Parathyroid adenoma (tissue), 2 donors: ENCODE results near the gene RSPH3.

Source experiments
- H2AFZ ChIP-seq: fragments of 300-600 bp; sonication (generic); one replicate; pipeline ENCODE4 v1.7.0; 2017; ENCODE audit warnings: antibody characterized with exemption, mild to moderate bottlenecking
- H3K27ac ChIP-seq: fragments of 300-600 bp; sonication (generic); one replicate; pipeline ENCODE4 v1.7.0; 2017
- H3K27me3 ChIP-seq: fragments of 300-600 bp; sonication (generic); one replicate; pipeline ENCODE4 v1.7.0; 2017; ENCODE audit warnings: low read length; ENCODE audit not compliant: control insufficient read depth, insufficient read depth
- H3K36me3 ChIP-seq: fragments of 300-600 bp; sonication (generic); one replicate; pipeline ENCODE4 v1.7.0; 2017; ENCODE audit warnings: low read length; ENCODE audit not compliant: control insufficient read depth, insufficient read depth
- H3K4me1 ChIP-seq: fragments of 300-600 bp; sonication (generic); one replicate; pipeline ENCODE4 v1.7.0; 2017; ENCODE audit warnings: control low read depth
- H3K4me2 ChIP-seq: fragments of 300-600 bp; sonication (generic); one replicate; pipeline ENCODE4 v1.7.0; 2017; ENCODE audit warnings: low read length
- H3K4me3 ChIP-seq: fragments of 300-600 bp; sonication (generic); one replicate; pipeline ENCODE4 v1.7.0; 2017; ENCODE audit warnings: low read depth, low read length
- H3K79me2 ChIP-seq: fragments of 300-600 bp; sonication (generic); one replicate; pipeline ENCODE4 v1.7.0; 2017; ENCODE audit warnings: control low read depth
- H3K9ac ChIP-seq: fragments of 300-600 bp; sonication (generic); one replicate; pipeline ENCODE4 v1.7.0; 2017; ENCODE audit warnings: mild to moderate bottlenecking
- H3K9me3 ChIP-seq: fragments of 300-600 bp; sonication (generic); one replicate; pipeline ENCODE4 v1.7.0; 2017; ENCODE audit warnings: low read length; ENCODE audit not compliant: control insufficient read depth
- TF ChIP-seq, protein P1 (sequence below): fragments of 300-600 bp; sonication (generic); IDR thresholded peaks from one replicate; pipeline ENCODE4 v1.7.0; 2017; ENCODE audit warnings: antibody characterized with exemption, mild to moderate bottlenecking
- donor health status: primary hyperparathyroidism.

RSPH3 gene

DNA sequence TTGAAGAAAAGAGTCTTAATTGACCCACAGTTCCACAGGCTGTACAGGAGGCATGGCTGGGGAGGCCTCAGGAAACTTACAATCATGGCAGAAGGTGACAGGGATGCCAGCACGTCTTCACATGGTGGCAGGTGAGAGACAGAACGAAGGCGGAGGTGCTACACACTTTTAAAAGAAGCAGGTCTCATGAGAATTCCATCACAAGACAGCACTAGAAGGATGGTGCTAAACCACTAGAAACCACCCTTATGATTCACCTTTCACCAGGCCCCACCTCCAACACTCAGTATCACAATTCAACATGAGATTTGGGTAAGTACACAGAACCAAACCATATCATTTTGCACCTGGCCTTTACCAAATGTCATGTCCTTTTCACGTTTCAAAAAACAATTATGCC is 23.9 kb upstream of the RSPH3 start:
- Histone ChIP-seq H2AFZ (no peak overlapping the region), H3K36me3 (no peaks in the 10 kb centered on the region), H3K27ac (no peak overlapping the region), H3K4me3 (no peak overlapping the region), H3K9ac (no peak overlapping the region), H3K27me3 (no peaks in the 10 kb centered on the region), H3K4me1 (no peaks in the 10 kb centered on the region), H3K4me2 (no peak overlapping the region), H3K79me2 (no peaks in the 10 kb centered on the region), H3K9me3 (no peaks in the 10 kb centered on the region)
- TF ChIP-seq, protein P1, sequence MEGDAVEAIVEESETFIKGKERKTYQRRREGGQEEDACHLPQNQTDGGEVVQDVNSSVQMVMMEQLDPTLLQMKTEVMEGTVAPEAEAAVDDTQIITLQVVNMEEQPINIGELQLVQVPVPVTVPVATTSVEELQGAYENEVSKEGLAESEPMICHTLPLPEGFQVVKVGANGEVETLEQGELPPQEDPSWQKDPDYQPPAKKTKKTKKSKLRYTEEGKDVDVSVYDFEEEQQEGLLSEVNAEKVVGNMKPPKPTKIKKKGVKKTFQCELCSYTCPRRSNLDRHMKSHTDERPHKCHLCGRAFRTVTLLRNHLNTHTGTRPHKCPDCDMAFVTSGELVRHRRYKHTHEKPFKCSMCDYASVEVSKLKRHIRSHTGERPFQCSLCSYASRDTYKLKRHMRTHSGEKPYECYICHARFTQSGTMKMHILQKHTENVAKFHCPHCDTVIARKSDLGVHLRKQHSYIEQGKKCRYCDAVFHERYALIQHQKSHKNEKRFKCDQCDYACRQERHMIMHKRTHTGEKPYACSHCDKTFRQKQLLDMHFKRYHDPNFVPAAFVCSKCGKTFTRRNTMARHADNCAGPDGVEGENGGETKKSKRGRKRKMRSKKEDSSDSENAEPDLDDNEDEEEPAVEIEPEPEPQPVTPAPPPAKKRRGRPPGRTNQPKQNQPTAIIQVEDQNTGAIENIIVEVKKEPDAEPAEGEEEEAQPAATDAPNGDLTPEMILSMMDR, result no peak

DNA sequence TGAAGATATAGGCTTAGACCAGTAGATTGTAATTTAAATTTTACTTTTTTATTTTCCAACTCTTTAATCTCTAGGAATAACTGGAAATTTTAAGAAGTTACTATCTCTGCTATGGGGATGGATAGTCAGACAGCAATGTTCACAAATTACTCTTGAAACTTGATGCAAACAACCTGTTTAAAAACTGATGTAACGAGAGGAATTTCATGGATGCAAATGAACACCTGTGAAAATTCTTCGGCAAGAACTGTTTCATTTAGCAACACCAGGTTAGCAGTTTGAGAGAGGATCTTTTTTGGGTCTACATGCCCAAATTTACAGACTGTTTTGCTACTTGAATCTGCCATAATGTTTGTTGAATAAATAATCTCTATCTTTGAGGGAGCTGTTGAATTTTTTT is 20.0 kb upstream of the RSPH3 start:
- TF ChIP-seq, protein P1, result no peak
- Histone ChIP-seq H3K79me2 (no peaks in the 10 kb centered on the region), H3K27ac (no peak overlapping the region), H2AFZ (no peak overlapping the region), H3K4me2 (no peak overlapping the region), H3K4me3 (no peak overlapping the region), H3K9ac (no peak overlapping the region), H3K9me3 (no peaks in the 10 kb centered on the region), H3K4me1 (no peaks in the 10 kb centered on the region), H3K27me3 (no peaks in the 10 kb centered on the region), H3K36me3 (no peaks in the 10 kb centered on the region)

DNA sequence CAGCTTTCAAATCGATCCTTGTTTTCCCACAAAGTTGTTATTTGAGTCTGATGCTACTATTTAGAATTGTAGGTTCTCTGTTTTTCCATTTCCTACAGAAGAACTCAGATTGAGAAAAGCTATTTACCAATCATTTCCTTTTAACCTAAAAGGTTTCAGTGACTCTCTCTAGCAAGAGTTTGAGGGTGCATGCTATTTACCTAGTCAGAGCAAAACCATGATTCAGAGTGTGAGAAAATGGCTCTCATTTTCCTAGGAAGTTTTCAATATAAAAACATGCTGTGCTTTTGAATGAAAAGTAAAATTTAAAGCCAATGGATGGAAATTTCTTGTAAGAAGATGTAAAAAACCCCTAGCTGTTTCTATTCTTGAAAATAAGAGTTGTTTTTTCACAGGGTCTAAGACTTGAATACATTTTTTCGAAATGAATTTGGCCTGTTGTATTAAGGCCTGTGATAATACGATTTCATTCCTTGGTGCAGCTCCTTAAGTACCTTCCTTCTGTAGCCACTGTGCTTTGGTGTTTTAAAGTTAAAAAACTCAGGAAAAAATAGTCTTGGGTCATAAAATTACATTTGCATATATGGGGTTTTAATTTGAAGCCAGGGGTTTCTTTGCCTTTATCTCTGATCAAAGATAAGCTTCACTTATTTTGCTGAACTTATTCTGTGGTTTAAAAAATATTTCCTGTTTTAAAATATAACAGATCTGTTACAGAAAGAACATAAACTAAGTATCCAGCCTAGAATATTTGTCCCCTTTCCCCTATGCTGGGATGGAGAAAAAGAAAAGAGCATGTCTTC is 18.0 kb upstream of the RSPH3 start:
- no peak overlapping the region for H3K4me2 ChIP-seq
- no peak overlapping the region for H3K4me3 ChIP-seq
- no peak overlapping the region for H3K9ac ChIP-seq
- H3K27me3 ChIP-seq, result no peaks in the 10 kb centered on the region
- no peak overlapping the region for H3K27ac ChIP-seq
- TF ChIP-seq, protein P1, result no peak
- no peaks in the 10 kb centered on the region for H3K4me1 ChIP-seq
- no peaks in the 10 kb centered on the region for H3K79me2 ChIP-seq
- no peaks in the 10 kb centered on the region for H3K36me3 ChIP-seq
- no peaks in the 10 kb centered on the region for H3K9me3 ChIP-seq
- no peak overlapping the region for H2AFZ ChIP-seq

DNA sequence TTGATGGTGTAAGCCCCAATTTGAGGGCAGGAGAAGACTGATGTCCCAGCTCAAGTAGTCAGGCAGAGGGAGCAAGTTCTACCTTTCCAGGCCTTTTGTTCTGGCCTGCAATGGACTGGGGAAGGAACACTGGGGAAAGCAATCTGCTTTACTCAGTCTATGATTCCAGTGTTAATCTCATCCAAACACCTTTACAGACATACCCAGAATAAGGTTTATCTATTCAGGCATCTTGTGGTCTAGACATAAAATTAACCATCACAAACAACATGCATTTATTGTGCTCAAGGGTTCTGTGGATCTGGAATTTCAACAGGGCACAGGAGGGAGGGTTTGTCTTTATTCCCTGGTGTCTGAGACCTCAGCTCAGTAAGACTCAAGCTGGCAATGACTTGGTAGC is 14.4 kb upstream of the RSPH3 start:
- no peak overlapping the region for H3K27ac ChIP-seq
- peaks cover 3% of the 10 kb centered on the region for H3K79me2 ChIP-seq
- H3K4me1 ChIP-seq, result no peaks in the 10 kb centered on the region
- no peaks in the 10 kb centered on the region for H3K27me3 ChIP-seq
- TF ChIP-seq, protein P1, result no peak
- no peak overlapping the region for H2AFZ ChIP-seq
- no peak overlapping the region for H3K9ac ChIP-seq
- no peaks in the 10 kb centered on the region for H3K36me3 ChIP-seq
- no peaks in the 10 kb centered on the region for H3K9me3 ChIP-seq
- no peak overlapping the region for H3K4me3 ChIP-seq
- H3K4me2 ChIP-seq, result no peak overlapping the region

DNA sequence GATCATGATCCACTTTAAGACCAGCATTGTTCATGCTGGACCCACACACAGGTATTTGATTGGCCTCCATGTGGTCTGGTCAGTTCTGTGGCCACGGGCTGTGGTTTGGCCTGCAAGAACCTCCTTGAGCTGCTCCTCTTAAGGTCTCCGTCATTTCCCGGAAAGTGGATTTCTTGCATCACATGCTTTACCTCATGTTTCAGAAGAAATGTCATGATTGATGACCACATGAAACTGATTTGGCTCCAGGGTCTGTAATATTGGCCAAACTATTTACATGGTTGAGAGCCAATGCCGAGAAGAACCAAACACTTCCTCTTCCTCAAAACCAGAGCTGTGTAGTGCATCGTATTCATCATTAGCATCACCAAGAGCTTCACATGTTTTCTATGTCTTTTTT is 13.2 kb upstream of the RSPH3 start:
- Histone ChIP-seq H2AFZ (no peak overlapping the region), H3K79me2 (peaks cover 5% of the 10 kb centered on the region), H3K36me3 (no peaks in the 10 kb centered on the region), H3K4me1 (no peaks in the 10 kb centered on the region), H3K4me2 (no peak overlapping the region), H3K9ac (no peak overlapping the region), H3K4me3 (no peak overlapping the region), H3K9me3 (no peaks in the 10 kb centered on the region), H3K27me3 (no peaks in the 10 kb centered on the region), H3K27ac (no peak overlapping the region)
- TF ChIP-seq, protein P1, result no peak
